GM12801 (cell line): Measurements from ENCODE around the gene ACTR5.

Experiments
- TF ChIP-seq, protein P1 (sequence below): IDR thresholded peaks from one replicate; pipeline ENCODE4 v1.5.1; 2011; ENCODE audit warnings: control low read depth; ENCODE audit not compliant: insufficient read length; ENCODE audit errors: extremely low read depth

The ACTR5 gene

DNA sequence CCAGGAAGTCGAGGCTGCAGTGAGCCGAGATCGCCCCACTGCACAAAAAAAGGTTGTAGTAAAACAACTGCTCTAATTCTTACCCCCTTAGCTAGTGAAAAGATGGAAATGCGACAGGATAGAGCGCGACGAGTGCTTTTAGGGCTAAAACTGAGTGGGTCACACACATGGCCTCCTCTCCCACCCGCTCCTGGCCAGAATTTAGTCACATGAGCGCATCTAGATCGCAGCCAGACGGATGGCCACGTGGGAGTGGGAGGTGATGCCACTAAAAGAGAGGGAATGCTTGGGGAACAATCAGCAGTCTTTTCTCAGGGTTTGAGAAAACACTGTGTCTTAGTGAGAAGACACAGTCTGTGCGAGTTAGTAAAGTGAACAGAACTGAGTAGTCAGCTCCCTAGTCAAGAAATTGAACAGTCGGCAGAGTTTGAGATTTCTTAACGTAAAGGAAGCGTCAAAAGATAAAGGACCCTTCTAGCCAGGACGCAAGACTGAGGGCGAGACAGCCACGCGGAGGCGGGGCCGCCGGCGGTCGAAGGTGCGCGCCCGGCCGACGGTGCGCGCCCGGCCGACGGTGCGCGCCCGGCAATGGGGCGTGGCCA, 664 bp upstream of the ACTR5 start:
- TF ChIP-seq, protein P1, sequence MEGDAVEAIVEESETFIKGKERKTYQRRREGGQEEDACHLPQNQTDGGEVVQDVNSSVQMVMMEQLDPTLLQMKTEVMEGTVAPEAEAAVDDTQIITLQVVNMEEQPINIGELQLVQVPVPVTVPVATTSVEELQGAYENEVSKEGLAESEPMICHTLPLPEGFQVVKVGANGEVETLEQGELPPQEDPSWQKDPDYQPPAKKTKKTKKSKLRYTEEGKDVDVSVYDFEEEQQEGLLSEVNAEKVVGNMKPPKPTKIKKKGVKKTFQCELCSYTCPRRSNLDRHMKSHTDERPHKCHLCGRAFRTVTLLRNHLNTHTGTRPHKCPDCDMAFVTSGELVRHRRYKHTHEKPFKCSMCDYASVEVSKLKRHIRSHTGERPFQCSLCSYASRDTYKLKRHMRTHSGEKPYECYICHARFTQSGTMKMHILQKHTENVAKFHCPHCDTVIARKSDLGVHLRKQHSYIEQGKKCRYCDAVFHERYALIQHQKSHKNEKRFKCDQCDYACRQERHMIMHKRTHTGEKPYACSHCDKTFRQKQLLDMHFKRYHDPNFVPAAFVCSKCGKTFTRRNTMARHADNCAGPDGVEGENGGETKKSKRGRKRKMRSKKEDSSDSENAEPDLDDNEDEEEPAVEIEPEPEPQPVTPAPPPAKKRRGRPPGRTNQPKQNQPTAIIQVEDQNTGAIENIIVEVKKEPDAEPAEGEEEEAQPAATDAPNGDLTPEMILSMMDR: no peak

DNA sequence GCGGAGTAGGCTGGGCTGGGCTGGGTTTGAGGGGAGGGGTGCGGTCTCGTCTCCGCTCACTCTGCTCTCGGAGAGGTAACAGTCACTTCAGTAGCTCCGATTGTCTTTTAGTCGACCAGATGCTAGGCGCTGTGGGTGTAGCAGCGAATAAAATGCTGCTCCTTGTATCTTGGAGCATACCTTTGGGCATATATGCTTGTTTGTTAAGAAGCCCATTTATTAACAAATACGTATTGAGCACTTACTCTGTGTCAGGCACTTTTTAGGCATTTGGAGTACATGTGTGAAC, 545 bp downstream of the ACTR5 start:
- TF ChIP-seq, protein P1: no peak

- TF ChIP-seq, protein P1: no peak
These were observed 3.2 kb downstream of the ACTR5 start for GRCh38 chr20:38751360-38751976.

DNA sequence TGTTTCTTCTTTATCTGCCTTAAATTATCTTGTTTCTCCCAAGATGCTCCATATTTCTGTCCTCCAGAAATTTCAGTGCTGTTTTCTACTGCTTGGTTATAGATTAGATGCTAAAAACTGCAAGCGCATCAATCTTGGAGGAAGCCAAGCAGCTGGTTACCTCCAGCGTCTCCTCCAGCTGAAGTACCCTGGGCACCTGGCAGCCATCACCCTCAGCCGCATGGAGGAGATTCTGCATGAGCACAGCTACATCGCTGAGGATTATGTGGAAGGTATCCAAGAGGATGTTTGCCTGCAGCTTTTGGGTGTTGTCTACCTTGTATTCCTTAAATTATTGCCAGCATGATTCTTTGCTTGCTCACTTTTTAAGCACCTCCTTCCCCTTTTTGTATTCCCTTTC, 3.8 kb downstream of the ACTR5 start:
- TF ChIP-seq, protein P1: no peak

- TF ChIP-seq, protein P1: no peak
These were observed 6.7 kb downstream of the ACTR5 start for GRCh38 chr20:38754924-38755323.

DNA sequence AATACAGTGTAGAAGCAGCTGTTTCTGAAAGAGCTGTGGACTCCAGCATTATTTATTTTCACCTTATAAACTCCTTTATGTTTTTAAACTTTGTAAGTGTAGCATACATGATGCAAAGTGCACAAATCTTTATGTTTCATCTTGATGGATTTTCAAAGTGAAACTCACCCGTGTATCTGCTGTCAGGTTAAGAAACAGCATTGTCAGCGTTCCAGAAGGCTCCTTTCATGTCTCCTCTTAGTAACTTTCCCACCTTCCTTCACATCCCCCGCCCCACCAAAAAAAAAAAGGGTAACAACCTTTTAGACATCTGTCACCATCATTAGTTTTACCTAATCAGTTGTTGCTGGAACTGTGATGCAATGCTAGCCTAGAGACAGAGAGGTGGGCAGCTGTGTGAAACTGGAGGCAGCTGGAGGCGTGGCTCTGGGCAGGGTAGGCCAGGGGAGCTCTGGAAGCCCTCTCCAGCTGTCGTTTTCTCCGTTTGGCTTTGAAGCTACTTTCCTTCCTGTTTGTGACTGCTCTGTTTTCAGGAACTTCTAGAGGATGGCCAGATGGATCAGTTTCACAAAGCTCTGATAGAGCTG, 7.2 kb downstream of the ACTR5 start:
- TF ChIP-seq, protein P1: no peak

DNA sequence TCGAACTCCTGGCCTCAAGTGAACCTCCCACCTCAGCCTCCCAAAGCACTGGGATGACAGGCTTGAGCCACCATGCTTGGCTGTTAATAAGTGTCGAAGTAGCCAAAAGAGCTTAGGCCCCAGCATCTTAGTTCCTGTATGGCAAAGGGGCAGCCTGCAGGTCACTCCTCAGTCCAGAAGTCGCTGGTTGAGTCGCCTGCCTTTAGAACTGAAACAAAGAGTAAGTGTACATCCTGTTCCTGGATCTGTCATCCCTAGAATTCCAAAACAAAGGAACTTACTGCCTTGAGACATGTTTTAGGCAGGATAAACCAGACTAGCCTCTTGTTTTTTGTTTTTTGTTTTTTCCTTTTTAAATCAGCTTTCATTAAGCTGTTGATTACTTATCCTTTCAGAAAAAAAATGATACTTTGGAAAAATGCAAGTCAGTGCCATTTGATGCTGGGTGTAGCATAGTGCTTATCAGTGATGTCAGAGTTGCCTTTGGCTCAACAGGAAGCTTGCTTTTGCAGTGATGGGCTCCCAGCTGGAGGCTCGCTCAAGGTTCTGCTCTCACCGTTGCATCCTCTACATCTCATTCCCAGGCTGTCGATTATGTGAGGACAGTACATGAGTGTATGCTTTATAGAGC, 9.0 kb downstream of the ACTR5 start:
- TF ChIP-seq, protein P1: no peak
